ENCODE data around the gene NOTCH3.

Gene NOTCH3
- 0 reads per million in 3 experiments for total RNA-seq

DNA sequence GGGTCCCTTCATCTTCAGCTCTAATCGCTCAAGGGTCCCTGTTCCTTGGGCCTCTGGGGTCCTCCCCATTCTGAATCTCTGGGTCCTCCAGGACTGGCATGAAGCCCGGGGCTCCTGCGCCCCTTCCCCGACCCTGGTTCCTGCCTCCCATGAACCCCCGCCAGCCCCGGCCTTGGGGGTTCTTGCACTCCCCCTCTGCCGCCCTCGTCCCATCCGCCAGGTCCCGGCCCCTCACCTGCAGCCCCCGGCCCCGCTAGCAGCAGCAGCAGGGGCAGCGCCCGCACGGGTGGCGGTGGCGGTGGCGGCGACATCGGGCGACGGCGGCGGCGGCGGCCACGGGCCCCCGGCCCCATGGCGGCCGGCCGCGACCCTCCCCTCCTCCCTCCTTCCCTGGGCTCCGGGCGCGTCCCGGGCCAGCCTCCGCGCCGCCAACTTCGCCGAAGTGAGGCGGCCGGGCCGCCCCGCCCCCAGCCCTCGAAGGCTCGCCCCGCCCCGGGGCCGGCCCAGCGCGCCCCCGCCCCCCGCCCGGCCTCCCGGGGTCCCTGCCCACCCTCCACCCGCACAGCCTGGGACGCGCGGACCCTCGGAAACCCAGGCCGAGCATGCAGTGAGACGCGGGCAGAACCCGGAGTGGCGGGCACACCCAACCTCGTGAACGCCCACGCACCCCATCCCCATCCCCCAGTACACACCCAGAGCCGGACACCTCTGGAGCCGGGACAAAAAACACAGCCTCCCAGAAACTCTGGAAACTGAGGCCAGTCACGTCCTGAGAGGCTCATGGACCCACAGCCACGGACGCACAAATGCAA is at the start of gene NOTCH3:
NOTCH3 (minus strand) TSS at position 443 of the 812 bp plus-strand sequence; CDS start at position 353, 90 bp downstream.
- no peak for DNase-seq

DNA sequence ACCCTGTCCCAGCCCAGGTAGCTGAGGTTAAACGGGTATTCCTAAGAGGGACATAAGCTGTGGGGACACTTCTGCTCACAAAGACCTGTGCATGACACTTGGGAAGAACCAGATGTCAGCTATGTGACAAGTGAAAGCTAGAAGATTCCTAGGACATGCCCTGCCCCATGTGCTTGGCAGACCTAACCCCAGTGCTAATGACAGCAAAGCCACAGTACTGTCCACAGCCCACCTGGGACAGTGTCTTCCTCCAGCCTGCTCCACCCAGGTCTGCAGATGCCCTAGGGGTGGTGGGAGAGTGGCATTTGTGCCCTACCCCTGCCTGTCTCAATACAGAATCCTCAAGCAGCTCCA is 49.8 kb upstream of the NOTCH3 start:
- no peak for DNase-seq

DNA sequence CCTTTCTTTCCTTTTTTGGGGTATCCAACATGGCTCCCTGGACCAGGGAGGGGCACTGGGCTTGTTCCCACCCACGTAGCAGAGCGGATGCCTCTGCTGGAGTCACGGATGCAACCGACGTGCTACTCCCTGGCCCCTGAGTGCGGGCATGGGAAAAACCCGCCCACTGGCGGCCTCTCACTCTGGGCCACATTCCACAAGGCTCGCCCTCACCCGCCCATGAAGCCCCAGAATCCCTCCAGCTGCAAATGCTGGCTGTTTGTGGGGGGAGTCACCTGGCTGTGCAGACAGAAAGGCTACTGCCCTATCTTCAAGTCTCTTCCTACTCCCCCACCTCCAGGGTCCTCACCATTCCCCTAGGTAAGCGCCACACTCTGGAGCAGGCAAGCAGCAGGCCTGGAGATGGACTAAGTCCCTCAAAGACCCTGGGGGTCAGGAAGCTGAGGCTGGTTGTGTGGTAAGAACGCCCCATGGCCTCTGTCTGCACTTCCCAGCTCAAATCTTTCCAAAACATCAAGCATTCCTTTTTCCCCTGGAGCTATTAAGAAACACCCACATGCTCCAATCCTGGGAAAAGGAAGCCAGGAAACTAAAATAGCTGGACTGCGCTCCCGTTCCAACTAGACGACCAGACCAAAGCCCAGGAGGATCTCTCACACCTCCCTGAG is 49.3 kb upstream of the NOTCH3 start:
- no peak for DNase-seq

DNA sequence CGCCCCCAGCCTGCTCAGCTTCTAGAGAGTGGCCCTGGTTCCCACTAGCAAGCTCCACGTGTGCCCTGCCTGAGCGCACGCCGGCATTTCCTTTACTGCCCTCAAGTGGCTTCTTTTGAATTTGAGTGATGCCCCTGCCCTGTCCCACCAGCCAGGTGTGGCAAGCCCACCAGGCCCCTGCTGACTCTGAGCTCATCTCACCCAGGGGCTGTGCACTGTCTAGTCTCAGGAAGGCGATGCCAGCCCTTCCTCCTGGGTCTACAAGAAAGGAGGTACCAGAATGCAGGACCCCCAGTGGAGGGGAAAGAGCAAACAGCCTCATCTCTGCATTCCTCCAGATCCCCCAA is 48.7 kb upstream of the NOTCH3 start:
- DNase-seq = no peak

DNA sequence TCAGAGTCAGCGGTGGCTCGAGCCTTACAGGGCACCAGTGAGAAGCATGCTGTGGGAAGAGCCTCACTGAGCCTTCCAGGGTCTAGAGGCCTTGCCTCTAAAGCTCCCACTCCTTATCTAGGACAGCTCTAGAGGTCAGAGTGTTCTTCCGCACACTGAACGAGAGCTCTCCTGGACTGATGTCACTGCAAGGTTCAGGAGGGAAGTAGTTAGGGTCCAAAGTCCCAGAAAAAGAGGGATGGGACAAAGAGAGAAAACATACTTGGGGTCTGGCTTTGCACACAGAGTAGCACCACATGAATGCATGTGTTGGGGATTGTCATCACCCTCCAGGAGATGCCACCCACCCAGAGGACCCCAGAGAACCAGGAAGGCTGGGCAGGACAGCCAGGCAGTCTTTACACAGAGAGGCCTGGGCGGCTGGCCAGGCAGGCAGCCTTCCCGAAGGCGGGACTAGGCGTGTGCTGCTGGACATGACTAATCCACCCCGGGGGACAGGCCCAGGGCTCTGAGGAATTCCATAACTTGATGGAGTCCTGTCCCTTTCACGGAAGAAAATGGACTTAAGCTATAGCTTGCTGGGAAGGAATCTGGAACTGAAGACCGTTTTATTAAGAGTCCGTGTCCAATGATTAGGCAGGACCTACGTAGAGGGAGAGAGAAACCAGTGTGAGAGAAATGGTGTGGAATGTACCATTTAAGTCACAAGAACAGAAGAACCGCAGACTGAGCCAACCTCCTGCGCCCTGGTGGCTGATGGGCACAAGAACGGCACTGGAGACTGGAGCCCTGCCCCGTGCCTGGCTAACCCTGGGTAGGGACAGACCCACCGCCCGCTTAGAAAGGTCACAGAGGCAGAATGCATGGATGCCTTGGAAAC is 48.1 kb upstream of the NOTCH3 start:
- no peak for DNase-seq

DNA sequence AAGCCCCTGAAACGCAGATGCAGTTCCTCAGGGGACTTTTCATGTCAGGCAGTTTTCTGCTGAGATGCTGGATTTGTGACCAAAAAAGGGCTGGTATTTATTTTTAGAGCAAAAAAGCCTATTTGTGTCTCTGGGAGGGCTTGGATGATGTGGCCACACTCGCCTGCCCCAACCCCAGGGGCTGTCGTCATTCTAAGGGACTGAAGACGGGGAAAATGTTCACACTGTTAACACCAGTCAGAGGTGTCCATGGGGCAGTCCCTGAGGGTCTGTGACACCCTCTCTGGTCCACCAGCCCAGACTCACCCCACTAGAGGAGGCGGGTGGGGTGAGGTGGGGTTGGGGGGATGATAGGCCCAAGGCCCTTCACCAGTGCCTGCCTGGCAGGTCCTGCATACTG is 47.3 kb upstream of the NOTCH3 start:
- no peak for DNase-seq

DNA sequence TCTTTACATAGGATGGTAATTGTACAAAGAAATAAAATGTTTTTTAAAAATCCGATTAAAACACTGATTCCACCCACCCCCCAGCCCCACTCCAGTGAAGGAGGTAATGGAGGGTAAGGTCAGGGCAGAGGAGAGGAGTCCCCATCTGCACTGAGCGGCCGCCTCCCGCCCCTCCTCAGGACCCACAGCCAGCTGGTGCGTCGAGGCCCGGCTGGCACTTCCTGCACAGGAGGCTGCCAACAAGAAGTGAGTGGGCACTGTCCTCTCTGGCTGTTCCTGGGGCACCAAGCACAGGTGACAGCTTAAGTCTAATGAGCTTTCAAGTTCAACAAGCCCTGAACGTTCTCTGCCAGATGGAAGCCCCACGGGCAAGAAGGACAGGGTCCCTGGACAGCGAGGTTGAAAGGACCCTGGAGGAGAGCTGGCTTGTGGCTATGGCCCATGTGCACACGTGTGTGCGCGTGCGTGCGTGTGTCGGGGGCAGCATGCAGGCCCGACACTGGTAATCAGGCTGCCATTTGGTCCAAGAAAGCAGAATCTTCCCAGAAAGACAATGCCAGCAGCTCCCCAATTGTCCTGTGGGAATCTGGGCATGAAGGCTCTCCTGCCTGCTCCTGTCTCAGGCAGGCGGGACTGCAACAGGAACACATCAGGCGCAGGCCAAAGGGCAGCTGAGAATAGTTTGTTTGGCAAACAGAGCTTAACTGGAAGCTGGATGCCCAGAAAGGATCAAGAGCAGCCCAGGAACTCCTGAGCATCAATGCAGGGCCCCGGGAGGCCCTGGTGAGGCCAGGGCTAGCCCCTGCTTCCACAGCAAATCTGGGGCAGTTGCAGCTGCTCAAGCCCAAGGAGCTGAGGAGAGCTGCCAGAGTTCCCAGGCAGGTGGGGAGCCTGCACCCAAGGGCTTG is 46.6 kb upstream of the NOTCH3 start:
- no peak for DNase-seq

DNA sequence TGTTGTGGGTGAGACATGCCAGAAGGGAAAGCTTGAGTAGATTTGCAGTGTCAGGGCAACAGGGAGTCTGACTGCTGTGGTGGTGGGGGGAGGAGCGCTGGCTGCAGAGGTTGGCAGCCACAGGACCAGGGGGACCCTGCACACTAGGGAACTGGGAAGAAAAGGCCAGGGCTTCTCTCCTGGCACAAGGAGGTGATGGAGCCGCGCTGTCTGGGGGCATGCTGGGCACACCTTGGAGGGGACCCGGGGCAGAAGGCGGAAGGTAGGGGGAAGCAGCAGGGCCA is 45.3 kb upstream of the NOTCH3 start:
- DNase-seq = no peak

DNA sequence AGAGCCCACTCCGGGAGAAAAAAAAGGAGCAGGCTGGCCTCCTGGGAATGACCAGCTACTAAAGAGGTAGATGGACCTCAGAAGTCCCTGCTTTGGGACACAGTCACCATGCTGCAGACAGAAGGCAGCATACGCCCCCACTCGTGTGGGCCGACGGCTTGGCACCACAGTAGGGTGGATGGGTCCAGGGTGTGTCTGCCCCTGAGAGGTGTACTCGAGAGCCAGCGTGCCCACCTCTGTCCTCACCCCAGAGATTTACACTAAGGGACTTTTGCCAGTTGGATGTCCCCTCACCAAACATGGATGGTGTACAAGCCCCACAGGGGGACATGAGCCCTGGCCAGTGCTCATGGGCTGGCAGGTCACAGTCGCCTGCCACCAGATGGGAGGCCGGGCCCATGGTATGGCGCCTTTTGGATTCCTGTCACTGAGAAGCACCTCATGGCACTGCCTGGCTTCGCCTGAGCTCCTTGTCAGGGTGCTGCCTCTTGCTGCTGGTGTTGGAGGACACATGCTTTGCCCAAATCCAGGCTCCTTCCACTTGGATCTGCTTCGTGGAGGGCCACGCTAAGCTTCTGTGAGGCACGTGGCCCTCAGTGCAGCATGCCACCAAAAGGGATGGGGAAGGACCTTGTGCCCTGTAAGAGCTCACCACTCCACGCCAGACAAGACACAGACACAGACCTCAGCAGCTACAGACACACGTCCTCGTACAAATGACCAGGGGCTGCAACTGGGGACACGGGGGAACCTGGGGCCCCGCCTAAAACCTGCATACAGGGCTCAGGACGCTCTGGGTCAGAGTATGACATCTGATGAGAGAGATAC is 44.8 kb upstream of the NOTCH3 start:
- DNase-seq = no peak

DNA sequence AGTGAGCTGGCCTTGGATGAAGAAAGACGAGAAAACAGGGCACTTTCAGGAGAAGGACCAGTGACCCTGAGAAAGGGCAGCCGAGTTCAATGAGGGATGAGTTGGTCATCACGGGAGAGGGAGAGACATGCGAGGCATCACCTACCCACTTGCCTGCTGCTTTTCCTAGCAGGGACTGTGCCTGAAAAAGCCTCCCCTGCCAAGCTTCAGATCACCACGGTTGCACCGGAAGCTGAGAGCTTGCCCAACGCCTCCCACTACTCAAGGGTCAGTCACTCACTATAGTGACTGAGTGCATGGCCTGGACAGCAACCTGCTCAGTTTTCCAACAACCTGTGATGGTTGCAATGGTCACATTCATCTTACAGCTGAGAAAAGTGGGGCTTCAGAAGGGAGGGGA is 44.0 kb upstream of the NOTCH3 start:
- DNase-seq = no peak

DNA sequence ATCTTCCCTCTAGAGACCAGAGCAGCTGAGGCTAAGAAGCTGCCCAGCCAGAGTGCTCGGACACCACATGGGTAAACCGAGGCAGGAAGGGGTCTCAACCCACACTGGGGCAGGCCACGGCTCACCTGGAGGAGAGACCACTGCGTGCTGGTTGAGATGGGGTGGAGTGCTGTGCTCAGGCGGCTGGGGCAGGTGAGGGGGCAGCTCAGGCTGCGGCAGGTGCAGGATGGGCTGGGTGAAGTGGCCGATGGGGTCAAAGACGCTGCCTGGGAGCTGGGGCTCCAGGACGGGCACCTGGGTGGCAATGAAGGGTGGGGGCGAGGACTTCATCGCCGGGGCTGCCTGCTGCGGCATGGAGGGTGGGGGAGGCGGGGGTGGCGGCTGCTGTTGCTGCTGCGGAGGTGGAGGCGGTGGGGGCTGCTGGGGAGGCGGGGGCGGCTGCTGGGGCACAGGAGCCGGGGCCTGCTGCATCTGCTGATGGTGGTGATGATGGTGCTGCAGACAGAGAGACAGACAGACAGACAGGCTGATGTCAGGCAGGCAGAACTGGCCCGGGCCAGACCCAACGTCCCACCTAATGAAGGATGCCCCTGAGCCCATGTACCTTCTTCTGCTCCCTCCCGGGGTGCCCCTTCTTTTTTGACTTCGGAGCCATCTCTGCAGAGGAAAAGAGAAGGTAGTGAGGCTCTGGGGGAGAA is 43.5 kb upstream of the NOTCH3 start:
- DNase-seq = no peak

DNA sequence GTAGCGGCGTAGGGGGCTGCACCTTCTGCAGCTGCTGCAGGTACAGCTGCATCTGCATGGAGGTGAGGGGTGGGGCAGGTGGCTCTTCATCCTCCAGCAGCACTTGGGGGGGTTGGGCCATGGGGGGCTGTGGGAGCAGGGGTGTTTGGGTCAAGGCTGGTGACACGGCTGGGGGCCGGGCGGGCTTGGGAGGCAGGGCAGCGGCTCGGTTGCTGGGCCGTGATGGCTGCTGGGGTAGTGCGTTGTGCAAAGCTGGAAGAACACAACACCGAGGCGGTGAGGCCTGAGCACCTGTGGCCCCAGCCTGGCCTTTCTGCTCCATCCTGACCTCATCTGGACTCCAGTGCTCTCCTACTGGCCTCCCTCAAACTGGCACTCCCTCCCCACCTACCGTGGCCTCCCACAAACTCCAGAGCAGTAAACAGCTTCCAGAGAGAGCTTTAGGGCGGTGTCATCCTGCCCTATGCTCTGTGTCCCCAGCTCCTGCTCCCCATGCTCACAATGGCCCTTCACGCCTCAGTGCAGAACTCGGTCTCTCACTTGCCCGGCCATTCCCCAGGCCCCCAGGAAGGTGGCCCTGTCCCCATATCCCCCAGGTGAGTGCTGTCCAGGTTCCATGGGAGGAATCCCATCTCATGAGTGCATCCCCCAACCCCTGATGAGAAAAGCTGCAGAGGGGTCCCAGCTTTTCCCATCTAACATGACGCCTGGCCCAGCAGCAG is 42.6 kb upstream of the NOTCH3 start:
- no peak for DNase-seq

DNA sequence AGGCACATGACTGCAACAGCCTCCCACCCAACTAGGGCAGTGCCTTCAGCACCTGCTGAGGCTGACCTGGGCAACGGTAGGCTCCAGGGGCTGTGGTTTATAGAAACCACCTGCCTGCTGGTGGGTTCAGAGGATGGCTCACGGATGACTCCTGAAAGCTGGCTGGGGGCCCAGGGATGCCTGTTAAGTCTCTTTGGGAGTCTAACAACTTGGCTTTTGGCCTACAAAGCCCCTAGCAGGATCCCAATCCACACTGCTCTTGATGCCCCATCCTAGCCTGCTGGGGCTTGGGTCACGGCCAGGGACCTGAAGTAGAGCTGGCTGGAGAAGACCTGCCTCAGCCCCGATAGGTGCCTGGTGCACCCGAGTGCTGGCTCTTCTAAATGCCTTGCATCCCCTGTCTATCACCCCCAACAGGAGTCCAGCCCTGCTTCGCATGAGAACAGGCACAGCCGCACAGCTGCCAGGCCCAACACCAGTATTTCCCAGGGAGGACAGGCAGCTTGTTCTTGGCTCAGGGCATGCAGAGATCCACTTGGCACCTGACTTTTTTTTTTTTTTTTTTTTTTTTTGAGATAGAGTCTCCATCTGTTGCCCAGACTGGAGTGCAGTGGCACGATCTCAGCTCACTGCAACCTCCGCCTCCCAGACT is 40.6 kb upstream of the NOTCH3 start:
- no peak for DNase-seq

DNA sequence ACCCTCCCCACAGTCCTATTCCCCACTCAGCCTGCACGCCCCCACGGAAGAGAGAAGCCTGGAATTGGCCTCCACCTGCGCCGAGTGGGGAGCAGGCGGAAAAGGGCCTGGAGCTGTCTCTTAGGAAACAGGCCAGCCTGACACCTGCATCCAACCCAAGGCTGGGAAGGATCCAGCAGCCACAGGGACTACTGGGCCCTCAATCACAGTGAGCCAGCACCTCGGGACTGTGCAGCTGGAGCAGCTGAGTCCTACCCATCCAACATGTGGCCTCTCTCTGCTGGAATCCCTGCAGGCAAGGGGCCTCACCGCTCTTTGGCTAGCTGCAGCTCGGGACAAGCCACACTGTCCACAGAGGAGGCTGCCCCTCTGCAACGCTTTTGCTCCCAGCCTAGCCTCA is 39.7 kb upstream of the NOTCH3 start:
- DNase-seq = no peak

DNA sequence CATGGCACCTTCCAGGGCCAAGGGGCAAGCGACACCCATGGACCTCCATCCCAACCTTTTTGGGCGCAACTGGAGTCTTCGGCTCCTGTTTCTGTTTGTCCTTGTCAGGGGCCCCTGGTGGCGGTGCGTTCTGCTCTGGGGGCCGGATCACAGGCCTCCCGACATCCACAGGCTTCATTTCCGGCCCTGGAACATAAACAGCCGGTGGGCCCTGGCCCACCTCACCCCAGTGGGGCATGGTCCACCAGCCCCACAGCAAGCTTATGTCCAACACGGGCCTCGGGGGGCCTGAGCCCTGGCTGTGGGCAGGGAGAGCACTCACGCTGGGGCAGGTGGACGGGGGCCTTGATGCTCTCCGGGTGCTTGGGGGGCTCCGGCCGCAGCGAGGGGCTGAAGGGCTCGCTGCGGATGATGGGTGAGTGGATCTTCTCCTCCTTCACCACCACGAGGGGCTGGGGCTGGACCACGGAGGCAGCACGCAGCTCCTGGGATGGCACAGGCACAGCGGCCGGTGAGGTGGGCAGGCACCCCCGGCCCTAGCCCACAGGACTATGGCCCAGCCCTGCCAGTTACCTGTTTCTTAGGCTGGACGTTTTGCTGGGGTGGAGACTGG is 38.6 kb upstream of the NOTCH3 start:
- DNase-seq = no peak

DNA sequence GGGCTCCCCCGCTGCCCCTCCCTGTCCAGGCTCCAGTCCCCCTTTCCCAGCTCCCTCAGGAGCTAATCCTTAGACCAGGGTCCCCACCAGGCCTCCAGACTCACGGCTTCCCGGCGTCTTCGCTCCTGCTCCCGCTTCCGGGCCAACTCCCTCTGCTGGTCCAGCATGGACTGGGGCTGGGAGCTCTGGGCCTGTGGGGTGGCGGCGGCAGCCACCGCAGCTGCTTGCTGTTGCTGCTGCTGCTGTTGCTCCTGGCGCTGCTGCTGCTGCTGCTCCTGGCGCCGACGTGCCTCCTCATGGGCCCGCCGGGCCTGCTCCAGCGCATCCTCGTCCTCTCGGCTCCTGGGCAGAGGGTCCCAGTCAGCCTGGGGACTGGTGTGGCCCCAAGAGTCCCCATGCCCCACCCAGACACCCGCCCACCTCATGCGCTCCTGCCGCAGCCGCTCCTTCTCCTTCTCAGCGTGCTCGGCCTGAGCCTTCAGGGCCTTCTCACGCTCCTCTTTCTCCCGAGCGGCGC is 37.9 kb upstream of the NOTCH3 start:
- DNase-seq = no peak

DNA sequence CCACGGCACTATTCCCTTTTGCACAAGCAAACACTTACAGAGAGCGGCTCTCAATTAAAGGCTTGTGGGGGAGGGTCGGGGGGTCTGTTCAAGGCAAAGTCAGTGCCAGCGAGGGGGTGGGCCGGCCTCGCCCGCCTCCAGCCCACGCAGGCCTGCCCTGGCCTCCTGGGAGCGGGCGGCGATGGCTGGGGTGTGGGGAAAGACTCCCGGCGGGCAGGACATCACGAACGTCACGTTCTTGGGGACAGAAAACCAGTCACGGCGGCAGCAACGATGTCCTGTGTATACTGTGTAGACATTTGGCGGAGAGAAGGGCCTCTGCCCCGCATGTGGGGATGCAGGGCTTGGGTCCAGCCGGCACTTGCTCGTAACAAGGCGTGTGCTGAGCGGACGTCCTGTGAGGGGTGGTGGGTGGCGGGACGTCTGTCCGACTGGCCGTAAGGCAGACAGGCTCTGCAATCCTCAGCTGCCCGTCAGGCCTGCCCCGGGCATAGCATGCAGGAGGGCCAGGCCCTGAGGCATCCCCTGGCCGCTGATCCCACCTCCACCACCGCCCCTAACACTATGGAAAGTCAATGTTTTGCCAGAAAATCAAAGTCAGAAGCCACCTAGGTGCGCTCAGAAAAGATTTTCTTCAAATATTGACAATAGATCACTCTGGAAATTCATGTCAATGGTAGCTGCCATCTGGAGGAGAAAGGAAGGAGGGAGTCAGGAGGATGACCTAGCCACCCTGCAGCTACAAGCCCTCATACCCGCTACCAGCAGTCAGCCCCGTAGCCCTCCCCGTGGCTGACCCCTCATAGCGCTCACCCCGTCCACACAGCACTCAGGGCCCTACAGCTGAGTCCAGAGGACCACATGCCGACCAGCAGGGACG is 37.2 kb upstream of the NOTCH3 start:
- no peak for DNase-seq

DNA sequence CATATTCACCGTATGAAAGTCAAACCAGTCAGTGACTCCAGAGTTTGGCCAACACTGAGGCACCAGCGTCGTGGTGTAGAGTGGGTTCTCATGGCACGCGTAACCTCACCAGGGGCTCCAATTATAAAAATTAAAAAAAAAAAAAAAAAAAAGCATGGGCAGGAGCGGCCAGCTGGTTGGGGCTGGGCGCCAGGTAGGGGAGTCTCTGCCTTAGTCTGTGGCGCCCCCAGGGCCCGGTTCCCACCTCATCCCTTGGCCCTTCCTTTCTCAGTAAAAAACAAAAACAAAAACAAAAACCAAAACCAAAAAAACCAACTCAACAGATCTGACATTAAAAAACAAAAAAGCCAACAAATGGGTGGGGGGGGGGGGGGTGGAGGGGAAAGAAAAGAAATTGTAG is 36.1 kb upstream of the NOTCH3 start:
- DNase-seq = no peak

Measured in central memory CD4-positive, alpha-beta T cell (primary cell).